Esophagus muscularis mucosa (tissue), 4 donors: Measurements from ENCODE around the gene DYNLRB1.

Experiments
- EP300 ChIP-seq: sonication (generic); formaldehyde crosslinking; IDR thresholded peaks from one replicate; pipeline ENCODE4 v1.6.1; 2017; ENCODE audit warnings: antibody characterized with exemption
- POLR2A ChIP-seq: fragments of 450-650 bp; IDR thresholded peaks from one replicate; pipeline ENCODE4 v1.6.1; 2017; ENCODE audit warnings: antibody characterized with exemption, moderate library complexity, mild to moderate bottlenecking, low read depth
- POLR2AphosphoS5 ChIP-seq, 2 donors: sonication (generic); formaldehyde crosslinking; IDR thresholded peaks; one replicate each; pipeline ENCODE4 v1.6.1; 2017; ENCODE audit warnings: antibody characterized with exemption in 2 of 2
- TF ChIP-seq, protein P1 (sequence below), 3 experiments: fragments of 200-600 bp in 2 of 3; fragments of 450-650 bp in 1 of 3; sonication (generic) in 2 of 3; IDR thresholded peaks; one replicate each; pipeline ENCODE4 v1.5.1; 2017 to 2019; ENCODE audit warnings: antibody characterized with exemption in 3 of 3, mild to moderate bottlenecking in 2 of 3, moderate library complexity in 1 of 3

DNA sequence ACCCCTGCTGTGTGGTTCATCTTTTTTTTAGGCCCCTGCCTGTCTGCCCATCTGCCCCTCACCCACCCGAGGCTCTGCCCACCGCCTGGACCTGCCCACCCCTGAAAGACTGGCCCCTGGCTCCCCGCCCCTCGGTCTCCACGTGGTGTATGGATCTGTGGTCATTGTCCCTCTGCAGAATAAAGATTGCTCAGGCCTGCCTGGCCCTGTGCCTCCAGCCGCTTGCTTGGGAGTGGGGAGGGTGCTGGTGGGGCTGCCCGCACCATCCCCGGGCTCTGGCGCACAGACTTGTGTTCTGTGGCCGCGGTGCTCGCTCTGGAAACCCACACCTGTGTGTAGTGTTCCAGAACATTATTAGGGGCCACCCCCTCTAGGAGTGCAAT is 43.9 kb downstream of the DYNLRB1 start:
- TF ChIP-seq, protein P1, sequence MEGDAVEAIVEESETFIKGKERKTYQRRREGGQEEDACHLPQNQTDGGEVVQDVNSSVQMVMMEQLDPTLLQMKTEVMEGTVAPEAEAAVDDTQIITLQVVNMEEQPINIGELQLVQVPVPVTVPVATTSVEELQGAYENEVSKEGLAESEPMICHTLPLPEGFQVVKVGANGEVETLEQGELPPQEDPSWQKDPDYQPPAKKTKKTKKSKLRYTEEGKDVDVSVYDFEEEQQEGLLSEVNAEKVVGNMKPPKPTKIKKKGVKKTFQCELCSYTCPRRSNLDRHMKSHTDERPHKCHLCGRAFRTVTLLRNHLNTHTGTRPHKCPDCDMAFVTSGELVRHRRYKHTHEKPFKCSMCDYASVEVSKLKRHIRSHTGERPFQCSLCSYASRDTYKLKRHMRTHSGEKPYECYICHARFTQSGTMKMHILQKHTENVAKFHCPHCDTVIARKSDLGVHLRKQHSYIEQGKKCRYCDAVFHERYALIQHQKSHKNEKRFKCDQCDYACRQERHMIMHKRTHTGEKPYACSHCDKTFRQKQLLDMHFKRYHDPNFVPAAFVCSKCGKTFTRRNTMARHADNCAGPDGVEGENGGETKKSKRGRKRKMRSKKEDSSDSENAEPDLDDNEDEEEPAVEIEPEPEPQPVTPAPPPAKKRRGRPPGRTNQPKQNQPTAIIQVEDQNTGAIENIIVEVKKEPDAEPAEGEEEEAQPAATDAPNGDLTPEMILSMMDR (IDR thresholded peaks at IDR 0.05) = no peak
- no peak for TF ChIP-seq POLR2A
- no peak for TF ChIP-seq POLR2AphosphoS5 (IDR thresholded peaks at IDR 0.05)
- no peak for TF ChIP-seq EP300
